ENCODE results near the gene C19orf44.
"Not testable (repeated sequence)": the region's sequence is repeated elsewhere in the genome, so short reads cannot be mapped to it uniquely, and the experiment has no call there.

The C19orf44 gene

GRCh38 chr19:16472992-16473391 is 23.2 kb upstream of the C19orf44 start:
- Histone ChIP-seq H3K4me3 (replicated peaks; ENCODE audit: low read depth, low read length) (no peak overlapping the region), H3K36me3 (ENCODE audit: control insufficient read depth, insufficient read depth, low read length) (peaks cover 1% of the 10 kb centered on the region; the same call in 1 of the 2 replicates), H3K27me3 (replicated peaks; ENCODE audit: control insufficient read depth, insufficient read depth, low read length) (no peaks in the 10 kb centered on the region)
- DNase-seq (ENCODE audit: extremely low read depth, insufficient read length): no peak
- no peak for TF ChIP-seq CTCF (IDR thresholded peaks at IDR 0.05; ENCODE audit: insufficient read depth, low read length, poor library complexity, severe bottlenecking)

- Histone ChIP-seq H3K4me3 (replicated peaks; ENCODE audit: low read depth, low read length) (no peak overlapping the region), H3K27me3 (replicated peaks; ENCODE audit: control insufficient read depth, insufficient read depth, low read length) (no peaks in the 10 kb centered on the region), H3K36me3 (ENCODE audit: control insufficient read depth, insufficient read depth, low read length) (peaks cover 1% of the 10 kb centered on the region; the same call in 1 of the 2 replicates)
- no peak for TF ChIP-seq CTCF (IDR thresholded peaks at IDR 0.05; ENCODE audit: insufficient read depth, low read length, poor library complexity, severe bottlenecking)
- no peak for DNase-seq (ENCODE audit: extremely low read depth, insufficient read length)
These were observed 22.3 kb upstream of the C19orf44 start for GRCh38 chr19:16473875-16474392.

GRCh38 chr19:16476401-16476800 is 19.8 kb upstream of the C19orf44 start:
- Histone ChIP-seq H3K27me3 (replicated peaks; ENCODE audit: control insufficient read depth, insufficient read depth, low read length) (no peaks in the 10 kb centered on the region), H3K36me3 (ENCODE audit: control insufficient read depth, insufficient read depth, low read length) (no peaks in the 10 kb centered on the region), H3K4me3 (replicated peaks; ENCODE audit: low read depth, low read length) (no peak overlapping the region)
- no peak for TF ChIP-seq CTCF (IDR thresholded peaks at IDR 0.05; ENCODE audit: insufficient read depth, low read length, poor library complexity, severe bottlenecking)
- DNase-seq (ENCODE audit: extremely low read depth, insufficient read length): no peak

GRCh38 chr19:16477311-16477710 is 18.9 kb upstream of the C19orf44 start:
- no peaks in the 10 kb centered on the region for H3K27me3 ChIP-seq (replicated peaks; ENCODE audit: control insufficient read depth, insufficient read depth, low read length)
- no peak overlapping the region for H3K4me3 ChIP-seq (replicated peaks; ENCODE audit: low read depth, low read length)
- no peak for TF ChIP-seq CTCF (IDR thresholded peaks at IDR 0.05; ENCODE audit: insufficient read depth, low read length, poor library complexity, severe bottlenecking)
- H3K36me3 ChIP-seq (ENCODE audit: control insufficient read depth, insufficient read depth, low read length): no peaks in the 10 kb centered on the region
- DNase-seq (ENCODE audit: extremely low read depth, insufficient read length): no peak

GRCh38 chr19:16482745-16483144 is 13.4 kb upstream of the C19orf44 start:
- H3K27me3 ChIP-seq (replicated peaks; ENCODE audit: control insufficient read depth, insufficient read depth, low read length): no peaks in the 10 kb centered on the region
- TF ChIP-seq CTCF (IDR thresholded peaks at IDR 0.05; ENCODE audit: insufficient read depth, low read length, poor library complexity, severe bottlenecking): no peak
- no peak for DNase-seq (ENCODE audit: extremely low read depth, insufficient read length)
- no peaks in the 10 kb centered on the region for H3K36me3 ChIP-seq (ENCODE audit: control insufficient read depth, insufficient read depth, low read length)
- H3K4me3 ChIP-seq (replicated peaks; ENCODE audit: low read depth, low read length): no peak overlapping the region

- DNase-seq (ENCODE audit: extremely low read depth, insufficient read length); H3K4me3 ChIP-seq (replicated peaks; ENCODE audit: low read depth, low read length); H3K27me3 ChIP-seq (replicated peaks; ENCODE audit: control insufficient read depth, insufficient read depth, low read length); H3K36me3 ChIP-seq (ENCODE audit: control insufficient read depth, insufficient read depth, low read length): not testable (repeated sequence)
These were observed 9.7 kb upstream of the C19orf44 start for GRCh38 chr19:16486476-16486875.

All from GM06990 (cell line).